ENCODE data around the gene MROH2A.
"Not testable (repeated sequence)": the region's sequence is repeated elsewhere in the genome, so short reads cannot be mapped to it uniquely, and the experiment has no call there.

MROH2A gene

GRCh38 chr2:233778030-233778429, at the start of gene MROH2A:
MROH2A (plus strand) TSS chr2:233778330; CDS start chr2:233779359, 1,029 bp downstream.
- DNase-seq, result no peak

GRCh38 chr2:233728723-233729301, 49.3 kb upstream of the MROH2A start, which contains the start of gene UGT1A3:
UGT1A3 (plus strand) TSS chr2:233729042; CDS start chr2:233729127, 85 bp downstream.
- DNase-seq, result no peak

- not testable (repeated sequence) for DNase-seq
Measured at GRCh38 chr2:233736868-233737653, 41.1 kb upstream of the MROH2A start.

GRCh38 chr2:233740870-233741269, 37.3 kb upstream of the MROH2A start:
- no peak for DNase-seq

GRCh38 chr2:233743464-233744259, 34.5 kb upstream of the MROH2A start:
- no peak for DNase-seq

GRCh38 chr2:233745073-233745755, 32.9 kb upstream of the MROH2A start:
- no peak for DNase-seq

GRCh38 chr2:233745838-233746237, 32.3 kb upstream of the MROH2A start:
- DNase-seq, result not testable (repeated sequence)

GRCh38 chr2:233746475-233747282, 31.5 kb upstream of the MROH2A start:
- DNase-seq, result no peak

- no peak for DNase-seq
Measured at GRCh38 chr2:233747283-233747544, 30.9 kb upstream of the MROH2A start.

GRCh38 chr2:233750689-233751088, 27.4 kb upstream of the MROH2A start:
- not testable (repeated sequence) for DNase-seq

GRCh38 chr2:233751212-233752009, 26.7 kb upstream of the MROH2A start:
- not testable (repeated sequence) for DNase-seq

- no peak for DNase-seq
Measured at GRCh38 chr2:233754872-233755611, 23.1 kb upstream of the MROH2A start.

- no peak for DNase-seq
Measured at GRCh38 chr2:233756429-233757081, 21.6 kb upstream of the MROH2A start.

GRCh38 chr2:233758141-233758540, 20.0 kb upstream of the MROH2A start:
- DNase-seq, result no peak

GRCh38 chr2:233758849-233759248, 19.3 kb upstream of the MROH2A start:
- DNase-seq, result no peak

- no peak for DNase-seq
Measured at GRCh38 chr2:233760043-233760442, 18.1 kb upstream of the MROH2A start, which contains the start of gene UGT1A1. UGT1A1 (plus strand) TSS chr2:233760270; CDS start chr2:233760288, 18 bp downstream.

- DNase-seq, result no peak
Measured at GRCh38 chr2:233761040-233761769, 16.9 kb upstream of the MROH2A start.

GRCh38 chr2:233764264-233764663, 13.9 kb upstream of the MROH2A start:
- DNase-seq, result no peak

- no peak for DNase-seq
Measured at GRCh38 chr2:233764761-233765160, 13.4 kb upstream of the MROH2A start.
